Tibial artery (tissue), 4 donors: ENCODE results near the gene UBAC2.

Experiments
- DNase-seq, 2 donors: peaks; one replicate each; pipeline ENCODE4 v3.0.0-alpha.2; 2019
- H3K27ac ChIP-seq, 2 donors: fragments of 200-600 bp; sonication (generic) in 1 of 2; 1 replicate in 1 of 2; 2 replicates in 1 of 2; pipeline ENCODE4 v1.5.1; 2018 to 2019; ENCODE audit warnings: mild to moderate bottlenecking in 1 of 2
- H3K27me3 ChIP-seq, 2 donors: fragments of 200-600 bp; sonication (generic) in 1 of 2; one replicate each; pipeline versions ENCODE4 v1.5.1 to v1.6.0; 2016 to 2019
- H3K36me3 ChIP-seq, 3 donors: fragments of 200-600 bp; sonication (generic) in 2 of 3; one replicate each; pipeline ENCODE4 v1.5.1; 2016 to 2019; ENCODE audit warnings: mild to moderate bottlenecking in 2 of 3
- H3K4me1 ChIP-seq, 4 donors: fragments of 200-600 bp; sonication (generic) in 2 of 4; 1 replicate in 3 of 4; 2 replicates in 1 of 4; pipeline ENCODE4 v1.5.1; 2016 to 2019
- H3K4me3 ChIP-seq, 2 donors: fragments of 200-600 bp; sonication (generic) in 1 of 2; 1 replicate in 1 of 2; 2 replicates in 1 of 2; pipeline ENCODE4 v1.5.1; 2018 to 2019; ENCODE audit warnings: mild to moderate bottlenecking in 2 of 2
- H3K9me3 ChIP-seq, 3 donors: fragments of 200-600 bp; sonication (generic) in 1 of 3; one replicate each; pipeline ENCODE4 v1.5.1; 2016 to 2019
- intact Hi-C: fragments of 100-400 bp; cut with DNase I; formaldehyde crosslinking; loops from one replicate; pipeline ENCODE4 v1.15.0; 2023; ENCODE audit warnings: low total_unique reads
- TF ChIP-seq, protein P1 (sequence below), 2 experiments: fragments of 200-600 bp in 1 of 2; fragments of 450-650 bp in 1 of 2; IDR thresholded peaks; one replicate each; pipeline ENCODE4 v1.5.1; 2017 to 2019; ENCODE audit warnings: antibody characterized with exemption in 2 of 2, mild to moderate bottlenecking in 1 of 2, moderate library complexity in 1 of 2

UBAC2 gene

DNA sequence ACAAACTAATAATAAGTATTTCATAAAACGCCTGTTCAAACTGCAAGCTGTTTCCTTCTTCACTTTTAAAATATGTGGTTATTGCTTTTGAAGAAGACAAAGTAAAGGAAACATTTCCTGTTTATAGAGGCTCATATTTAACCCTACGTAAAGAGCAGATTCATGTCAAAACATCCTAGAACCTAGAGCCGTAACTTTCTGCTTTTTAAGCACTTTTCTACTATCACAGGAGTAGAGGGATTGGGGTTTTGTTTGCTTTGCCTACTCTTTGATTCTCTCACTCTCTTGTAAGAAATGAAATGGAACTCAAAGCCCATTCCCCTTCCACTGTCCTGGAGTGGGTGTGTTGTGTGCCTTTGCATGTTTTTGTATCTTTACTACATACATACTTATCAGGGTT lies 160.5 kb downstream of the UBAC2 start:
- TF ChIP-seq, protein P1, sequence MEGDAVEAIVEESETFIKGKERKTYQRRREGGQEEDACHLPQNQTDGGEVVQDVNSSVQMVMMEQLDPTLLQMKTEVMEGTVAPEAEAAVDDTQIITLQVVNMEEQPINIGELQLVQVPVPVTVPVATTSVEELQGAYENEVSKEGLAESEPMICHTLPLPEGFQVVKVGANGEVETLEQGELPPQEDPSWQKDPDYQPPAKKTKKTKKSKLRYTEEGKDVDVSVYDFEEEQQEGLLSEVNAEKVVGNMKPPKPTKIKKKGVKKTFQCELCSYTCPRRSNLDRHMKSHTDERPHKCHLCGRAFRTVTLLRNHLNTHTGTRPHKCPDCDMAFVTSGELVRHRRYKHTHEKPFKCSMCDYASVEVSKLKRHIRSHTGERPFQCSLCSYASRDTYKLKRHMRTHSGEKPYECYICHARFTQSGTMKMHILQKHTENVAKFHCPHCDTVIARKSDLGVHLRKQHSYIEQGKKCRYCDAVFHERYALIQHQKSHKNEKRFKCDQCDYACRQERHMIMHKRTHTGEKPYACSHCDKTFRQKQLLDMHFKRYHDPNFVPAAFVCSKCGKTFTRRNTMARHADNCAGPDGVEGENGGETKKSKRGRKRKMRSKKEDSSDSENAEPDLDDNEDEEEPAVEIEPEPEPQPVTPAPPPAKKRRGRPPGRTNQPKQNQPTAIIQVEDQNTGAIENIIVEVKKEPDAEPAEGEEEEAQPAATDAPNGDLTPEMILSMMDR (IDR thresholded peaks at IDR 0.05) = no peak
- no peak overlapping the region for H3K4me3 ChIP-seq
- no peak for DNase-seq
- H3K9me3 ChIP-seq = no peaks in the 10 kb centered on the region
- peaks cover 0 to 42% (median 8%) of the 10 kb centered on the region in 3 donors for H3K36me3 ChIP-seq
- no peaks in the 10 kb centered on the region for H3K27me3 ChIP-seq
- intact Hi-C loops = no loop called here
- no peak overlapping the region for H3K27ac ChIP-seq
- peaks cover 0 to 5% (median 0%) of the 10 kb centered on the region in 4 donors for H3K4me1 ChIP-seq

DNA sequence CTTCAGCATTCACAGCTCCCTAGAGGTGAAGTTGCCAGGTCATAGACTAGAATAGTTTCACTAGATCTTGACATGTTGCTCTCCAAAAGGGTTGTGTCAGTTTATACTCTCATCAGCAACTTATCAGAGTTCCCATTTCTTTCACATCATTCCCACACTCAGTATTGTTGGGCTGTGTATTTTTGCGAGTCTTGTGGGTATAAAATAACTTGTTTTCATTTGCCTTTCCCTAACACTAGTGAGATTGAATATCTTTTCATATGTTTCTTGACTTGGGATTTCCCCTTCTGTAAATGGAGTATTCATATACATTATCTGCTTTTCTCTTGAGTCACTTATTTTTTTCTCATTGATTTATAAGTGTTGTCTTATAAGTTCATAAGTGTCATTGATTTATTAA lies 161.7 kb downstream of the UBAC2 start:
- intact Hi-C loops = no loop called here
- H3K27ac ChIP-seq = no peak overlapping the region
- TF ChIP-seq, protein P1 (IDR thresholded peaks at IDR 0.05) = no peak

DNA sequence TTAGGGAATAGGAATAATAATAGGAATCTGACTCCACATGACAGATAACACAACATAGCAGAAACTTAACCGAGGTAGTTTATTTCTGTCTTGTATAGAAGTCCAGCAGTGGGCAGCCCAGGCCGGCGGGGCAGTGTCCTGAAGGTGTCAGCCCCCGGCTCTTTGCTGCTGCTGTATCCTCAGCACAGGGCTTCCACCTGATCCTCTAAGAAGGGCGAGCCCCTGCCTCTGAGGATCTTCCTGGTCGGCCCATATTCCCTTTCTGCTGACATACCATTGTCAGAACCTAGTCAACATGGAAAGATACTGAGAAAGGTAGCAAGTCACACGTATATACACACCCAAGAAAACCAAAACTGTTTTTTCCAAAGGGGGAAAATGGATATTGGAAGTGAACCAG lies 162.7 kb downstream of the UBAC2 start:
- no peak for DNase-seq
- Histone ChIP-seq H3K27me3 (no peaks in the 10 kb centered on the region), H3K27ac (no peak overlapping the region), H3K36me3 (peaks cover 5 to 27% (median 9%) of the 10 kb centered on the region in 3 donors), H3K9me3 (no peaks in the 10 kb centered on the region), H3K4me1 (no peaks in the 10 kb centered on the region), H3K4me3 (no peak overlapping the region)
- TF ChIP-seq, protein P1 (IDR thresholded peaks at IDR 0.05) = no peak
- intact Hi-C loops = no loop called here

More for the DNA sequence above, 161.7 kb downstream of the UBAC2 start:
- Histone ChIP-seq H3K4me3 (no peak overlapping the region), H3K36me3 (peaks cover 0 to 35% (median 6%) of the 10 kb centered on the region in 3 donors), H3K9me3 (no peaks in the 10 kb centered on the region), H3K27me3 (no peaks in the 10 kb centered on the region), H3K4me1 (no peaks in the 10 kb centered on the region)
- DNase-seq = no peak

DNA sequence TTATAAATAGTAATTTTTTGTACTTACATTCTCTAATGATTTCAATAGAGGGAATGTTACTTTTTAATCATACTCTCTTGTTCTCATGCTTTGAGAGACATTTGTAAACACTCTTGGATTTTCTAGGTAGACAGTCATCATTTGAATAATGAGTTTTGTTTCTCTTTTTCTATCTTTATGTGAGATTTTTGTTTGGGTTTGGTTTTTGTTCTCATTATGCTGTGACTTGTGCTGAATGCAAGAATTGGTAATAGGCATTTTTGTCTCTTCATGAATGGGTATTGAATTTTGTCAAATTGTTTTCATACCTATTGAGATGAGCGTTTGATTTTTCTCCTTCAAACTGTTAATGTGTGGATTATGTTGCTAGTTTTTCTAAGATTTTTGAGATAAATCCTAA lies 163.3 kb downstream of the UBAC2 start:
- Histone ChIP-seq H3K27me3 (no peaks in the 10 kb centered on the region), H3K4me1 (no peaks in the 10 kb centered on the region), H3K4me3 (no peak overlapping the region), H3K27ac (no peak overlapping the region), H3K36me3 (peaks cover 10 to 21% (median 14%) of the 10 kb centered on the region in 3 donors), H3K9me3 (no peaks in the 10 kb centered on the region)
- TF ChIP-seq, protein P1 (IDR thresholded peaks at IDR 0.05) = no peak
- intact Hi-C loops = no loop called here
- DNase-seq = no peak

GRCh38 chr13:99366075-99366987 lies 165.7 kb downstream of the UBAC2 start:
- DNase-seq = no peak
- Histone ChIP-seq H3K4me3 (no peak overlapping the region), H3K36me3 (peaks cover 10 to 26% (median 25%) of the 10 kb centered on the region in 3 donors), H3K27ac (no peak overlapping the region), H3K27me3 (no peaks in the 10 kb centered on the region), H3K9me3 (no peaks in the 10 kb centered on the region), H3K4me1 (no peaks in the 10 kb centered on the region)
- TF ChIP-seq, protein P1 (IDR thresholded peaks at IDR 0.05) = no peak
- intact Hi-C loops = no loop called here
